ENCODE measurements around the gene SKAP2.

Gene SKAP2

GRCh38 chr7:26630941-26631580 lies 233.3 kb downstream of the SKAP2 start:
- in situ Hi-C loops (cut with MboI; ENCODE audit: low sequenced_read_pairs, unreplicated experiment), result no loop called here
- TF ChIP-seq, protein P1, sequence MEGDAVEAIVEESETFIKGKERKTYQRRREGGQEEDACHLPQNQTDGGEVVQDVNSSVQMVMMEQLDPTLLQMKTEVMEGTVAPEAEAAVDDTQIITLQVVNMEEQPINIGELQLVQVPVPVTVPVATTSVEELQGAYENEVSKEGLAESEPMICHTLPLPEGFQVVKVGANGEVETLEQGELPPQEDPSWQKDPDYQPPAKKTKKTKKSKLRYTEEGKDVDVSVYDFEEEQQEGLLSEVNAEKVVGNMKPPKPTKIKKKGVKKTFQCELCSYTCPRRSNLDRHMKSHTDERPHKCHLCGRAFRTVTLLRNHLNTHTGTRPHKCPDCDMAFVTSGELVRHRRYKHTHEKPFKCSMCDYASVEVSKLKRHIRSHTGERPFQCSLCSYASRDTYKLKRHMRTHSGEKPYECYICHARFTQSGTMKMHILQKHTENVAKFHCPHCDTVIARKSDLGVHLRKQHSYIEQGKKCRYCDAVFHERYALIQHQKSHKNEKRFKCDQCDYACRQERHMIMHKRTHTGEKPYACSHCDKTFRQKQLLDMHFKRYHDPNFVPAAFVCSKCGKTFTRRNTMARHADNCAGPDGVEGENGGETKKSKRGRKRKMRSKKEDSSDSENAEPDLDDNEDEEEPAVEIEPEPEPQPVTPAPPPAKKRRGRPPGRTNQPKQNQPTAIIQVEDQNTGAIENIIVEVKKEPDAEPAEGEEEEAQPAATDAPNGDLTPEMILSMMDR (IDR thresholded peaks at IDR 0.05; ENCODE audit: borderline replicate concordance, control extremely low read depth, extremely low read depth, insufficient read depth, missing control alignments), result no peak
- DNase-seq (ENCODE audit: low spot score), result no peak

DNA sequence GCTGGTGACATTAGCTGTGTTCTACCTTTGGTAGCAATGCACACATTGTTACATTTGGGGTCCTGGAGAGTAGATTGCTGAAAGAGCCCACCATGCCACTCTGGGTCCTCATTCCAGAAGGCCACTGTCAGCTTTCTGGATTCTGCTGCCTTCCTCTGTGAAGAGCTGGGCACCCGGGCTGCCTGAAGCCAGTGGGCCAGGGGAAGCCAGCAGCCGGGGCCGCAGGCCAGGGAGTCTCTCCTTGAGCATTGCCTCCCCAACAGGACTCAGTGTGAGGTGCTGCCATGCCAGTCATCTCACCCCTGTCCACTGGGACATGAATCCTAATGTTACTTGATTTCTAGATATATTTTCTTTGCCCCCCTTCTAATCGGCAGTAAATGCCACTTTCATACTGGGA lies 234.0 kb downstream of the SKAP2 start:
- DNase-seq (ENCODE audit: low spot score), result no peak
- in situ Hi-C loops (cut with MboI; ENCODE audit: low sequenced_read_pairs, unreplicated experiment), result no loop called here
- TF ChIP-seq, protein P1 (IDR thresholded peaks at IDR 0.05; ENCODE audit: borderline replicate concordance, control extremely low read depth, extremely low read depth, insufficient read depth, missing control alignments), result no peak

DNA sequence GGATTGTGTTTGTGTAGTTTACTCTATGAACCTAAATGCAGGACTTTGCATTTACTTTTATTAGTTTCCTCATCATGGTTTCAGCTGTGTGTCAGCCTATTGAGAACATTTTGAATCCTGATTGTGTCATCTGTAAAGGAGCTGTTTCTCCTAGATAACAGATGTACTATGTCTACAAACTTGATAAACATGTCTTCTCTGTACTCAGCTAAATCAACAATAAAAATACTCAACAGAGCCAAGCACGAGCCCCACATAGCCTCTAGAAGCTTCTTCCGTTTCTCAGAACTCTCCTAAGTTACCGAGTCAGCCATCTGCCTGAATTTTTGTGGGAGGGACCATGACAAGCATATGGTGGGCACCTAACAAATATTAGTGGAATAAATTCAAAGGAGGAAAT lies 234.7 kb downstream of the SKAP2 start:
- in situ Hi-C loops (cut with MboI; ENCODE audit: low sequenced_read_pairs, unreplicated experiment), result no loop called here
- no peak for DNase-seq (ENCODE audit: low spot score)
- TF ChIP-seq, protein P1 (IDR thresholded peaks at IDR 0.05; ENCODE audit: borderline replicate concordance, control extremely low read depth, extremely low read depth, insufficient read depth, missing control alignments), result no peak

DNA sequence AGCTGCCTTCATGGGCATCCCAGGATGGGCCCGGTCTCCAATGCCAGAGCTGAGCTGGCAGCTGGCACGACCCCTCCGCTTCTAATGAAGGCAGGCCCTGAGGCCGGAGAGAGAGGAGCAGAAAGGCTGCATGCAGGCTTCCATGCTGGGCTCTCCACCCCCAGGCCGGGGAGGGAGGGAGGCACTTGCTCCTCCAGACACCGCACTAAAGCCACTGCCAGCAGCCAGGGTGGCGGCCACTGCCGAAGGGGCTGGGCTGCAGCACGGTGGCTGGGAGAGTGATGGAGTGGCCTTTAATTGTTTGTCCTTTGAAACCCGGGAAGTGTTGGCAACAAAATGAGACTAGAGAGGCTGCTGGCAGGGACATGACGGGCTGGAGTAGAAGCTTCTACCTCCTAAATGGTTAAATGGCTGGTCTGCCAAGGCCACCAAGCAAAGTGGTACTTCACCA lies 236.5 kb downstream of the SKAP2 start:
- in situ Hi-C loops (cut with MboI; ENCODE audit: low sequenced_read_pairs, unreplicated experiment), result no loop called here
- TF ChIP-seq, protein P1 (IDR thresholded peaks at IDR 0.05; ENCODE audit: borderline replicate concordance, control extremely low read depth, extremely low read depth, insufficient read depth, missing control alignments), result no peak
- DNase-seq (ENCODE audit: low spot score), result no peak

DNA sequence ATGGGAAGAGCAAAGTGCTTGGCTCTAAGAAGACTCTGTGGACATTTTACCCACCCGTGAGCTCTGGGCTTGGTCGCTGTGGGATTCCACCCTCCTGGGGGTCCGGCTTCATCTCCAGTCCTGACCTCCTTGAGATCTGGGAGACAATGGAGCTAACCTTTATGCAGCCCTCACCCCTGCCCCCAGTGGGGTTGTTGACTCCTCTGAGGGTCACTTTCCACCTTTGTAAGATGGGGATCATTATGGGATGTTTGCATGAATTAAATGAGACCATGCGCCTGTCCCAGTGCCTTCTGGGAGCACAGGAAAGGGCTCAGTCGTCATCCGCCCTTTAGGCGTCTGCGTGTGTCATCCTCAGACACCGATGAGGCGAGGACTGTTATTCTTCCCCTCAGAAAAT lies 237.2 kb downstream of the SKAP2 start:
- in situ Hi-C loops (cut with MboI; ENCODE audit: low sequenced_read_pairs, unreplicated experiment), result no loop called here
- DNase-seq (ENCODE audit: low spot score), result no peak
- TF ChIP-seq, protein P1 (IDR thresholded peaks at IDR 0.05; ENCODE audit: borderline replicate concordance, control extremely low read depth, extremely low read depth, insufficient read depth, missing control alignments), result no peak

DNA sequence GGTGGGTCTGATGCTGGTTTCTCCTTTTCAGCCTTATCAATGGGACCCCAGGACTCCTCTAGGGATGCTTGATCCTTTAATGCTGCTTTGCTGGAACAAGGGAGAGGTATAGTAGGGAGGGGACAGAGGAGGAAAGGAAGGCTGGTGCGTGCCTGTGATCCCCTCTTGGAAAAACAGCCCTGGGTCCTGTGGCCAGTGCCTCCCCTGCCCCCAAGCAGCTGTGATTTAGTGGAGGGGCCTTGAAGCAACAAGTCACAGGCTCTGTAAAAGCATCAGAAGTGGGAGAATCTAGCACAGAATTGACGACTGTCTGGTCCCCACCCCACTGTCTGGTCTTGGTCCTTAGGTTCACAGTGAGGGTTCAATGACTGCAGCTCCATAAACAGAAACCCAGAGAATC lies 237.7 kb downstream of the SKAP2 start:
- TF ChIP-seq, protein P1 (IDR thresholded peaks at IDR 0.05; ENCODE audit: borderline replicate concordance, control extremely low read depth, extremely low read depth, insufficient read depth, missing control alignments), result no peak
- no peak for DNase-seq (ENCODE audit: low spot score)
- in situ Hi-C loops (cut with MboI; ENCODE audit: low sequenced_read_pairs, unreplicated experiment), result no loop called here

Data from GM13976 (cell line).